HCT116 (cell line): Measurements from ENCODE around the gene PLCB1.

Source experiments
- CBX3 ChIP-seq: IDR thresholded peaks from 2 replicates; pipeline ENCODE4 v1.6.1; 2012; ENCODE audit warnings: low read depth
- EGR1 ChIP-seq: IDR thresholded peaks from 2 replicates; pipeline ENCODE4 v1.6.1; 2012; ENCODE audit warnings: low read depth
- EZH2 ChIP-seq: fragments of 200-600 bp; sonication (generic); IDR thresholded peaks from 2 replicates; pipeline ENCODE4 v1.6.1; 2017; ENCODE audit warnings: antibody characterized with exemption, mixed run types
- EZH2phosphoT487 ChIP-seq: fragments of 200-600 bp; IDR thresholded peaks from 2 replicates; pipeline ENCODE4 v1.6.1; 2018; ENCODE audit warnings: antibody characterized with exemption, borderline replicate concordance
- POLR2A ChIP-seq: IDR thresholded peaks from 2 replicates; pipeline ENCODE4 v1.7.0; 2011; ENCODE audit warnings: borderline replicate concordance; ENCODE audit not compliant: insufficient read depth, insufficient read length; ENCODE audit errors: extremely low read depth
- POLR2AphosphoS5 ChIP-seq: IDR thresholded peaks from 2 replicates; pipeline ENCODE4 v1.6.1; 2011; ENCODE audit warnings: mild to moderate bottlenecking, low read depth, low read length, moderate library complexity
- ZNF274 ChIP-seq: fragments of 200-500 bp; sonication (Bioruptor generic); IDR thresholded peaks from 2 replicates; pipeline ENCODE4 v1.6.1; 2014; ENCODE audit warnings: mild to moderate bottlenecking, low read depth, low read length, inconsistent platforms
- TF ChIP-seq, protein P1 (sequence below), 3 experiments: fragments of 200-600 bp in 1 of 3; sonication (generic) in 1 of 3; IDR thresholded peaks in 2 of 3; conservative IDR thresholded peaks in 1 of 3; 2 replicates each; pipeline ENCODE4 v1.5.1; 2012 to 2017; ENCODE audit warnings: low read depth in 2 of 3, low read length in 2 of 3, antibody characterized with exemption in 1 of 3, borderline replicate concordance in 1 of 3, control low read depth in 1 of 3, mild to moderate bottlenecking in 1 of 3, mixed read lengths in 1 of 3, mixed run types in 1 of 3, moderate library complexity in 1 of 3; ENCODE audit not compliant: insufficient read depth in 1 of 3
- TF ChIP-seq, protein P2 (sequence below): IDR thresholded peaks from 2 replicates; pipeline ENCODE4 v1.6.1; 2012
- TF ChIP-seq, protein P3 (sequence below): IDR thresholded peaks from 2 replicates; pipeline ENCODE4 v1.6.1; 2012

DNA sequence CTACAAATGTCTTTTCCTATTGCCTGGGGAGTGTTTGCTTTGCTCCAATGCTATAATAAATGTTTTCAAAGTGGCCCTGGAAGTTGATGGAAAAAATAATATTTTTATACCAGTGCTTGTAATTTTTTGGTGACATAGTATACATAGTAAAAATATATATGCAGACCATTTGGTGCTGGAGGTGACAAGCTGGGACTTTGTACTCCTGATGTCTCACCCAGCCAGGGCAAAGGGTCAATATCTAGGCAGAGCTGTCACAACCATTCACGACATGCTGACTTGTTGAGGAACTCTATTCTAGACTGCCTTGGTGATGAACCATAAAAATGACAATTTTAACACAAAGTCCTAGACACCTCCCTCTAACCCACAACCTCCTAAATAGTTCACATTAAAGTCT, 203.0 kb downstream of the PLCB1 start:
- TF ChIP-seq, protein P1, sequence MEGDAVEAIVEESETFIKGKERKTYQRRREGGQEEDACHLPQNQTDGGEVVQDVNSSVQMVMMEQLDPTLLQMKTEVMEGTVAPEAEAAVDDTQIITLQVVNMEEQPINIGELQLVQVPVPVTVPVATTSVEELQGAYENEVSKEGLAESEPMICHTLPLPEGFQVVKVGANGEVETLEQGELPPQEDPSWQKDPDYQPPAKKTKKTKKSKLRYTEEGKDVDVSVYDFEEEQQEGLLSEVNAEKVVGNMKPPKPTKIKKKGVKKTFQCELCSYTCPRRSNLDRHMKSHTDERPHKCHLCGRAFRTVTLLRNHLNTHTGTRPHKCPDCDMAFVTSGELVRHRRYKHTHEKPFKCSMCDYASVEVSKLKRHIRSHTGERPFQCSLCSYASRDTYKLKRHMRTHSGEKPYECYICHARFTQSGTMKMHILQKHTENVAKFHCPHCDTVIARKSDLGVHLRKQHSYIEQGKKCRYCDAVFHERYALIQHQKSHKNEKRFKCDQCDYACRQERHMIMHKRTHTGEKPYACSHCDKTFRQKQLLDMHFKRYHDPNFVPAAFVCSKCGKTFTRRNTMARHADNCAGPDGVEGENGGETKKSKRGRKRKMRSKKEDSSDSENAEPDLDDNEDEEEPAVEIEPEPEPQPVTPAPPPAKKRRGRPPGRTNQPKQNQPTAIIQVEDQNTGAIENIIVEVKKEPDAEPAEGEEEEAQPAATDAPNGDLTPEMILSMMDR (IDR thresholded peaks at IDR 0.05 in 2 of 3, conservative IDR thresholded peaks at IDR 0.05 in 1 of 3; ENCODE audit: borderline replicate concordance in 1 of 3, insufficient read depth in 1 of 3, low read depth in 2 of 3, low read length in 2 of 3), result no peak
- TF ChIP-seq POLR2A, result no peak
- no peak for TF ChIP-seq EGR1
- no peak for TF ChIP-seq ZNF274
- no peak for TF ChIP-seq EZH2
- TF ChIP-seq, protein P2, sequence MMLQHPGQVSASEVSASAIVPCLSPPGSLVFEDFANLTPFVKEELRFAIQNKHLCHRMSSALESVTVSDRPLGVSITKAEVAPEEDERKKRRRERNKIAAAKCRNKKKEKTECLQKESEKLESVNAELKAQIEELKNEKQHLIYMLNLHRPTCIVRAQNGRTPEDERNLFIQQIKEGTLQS, result no peak
- no peak for TF ChIP-seq POLR2AphosphoS5
- TF ChIP-seq CBX3, result no peak
- TF ChIP-seq, protein P3, sequence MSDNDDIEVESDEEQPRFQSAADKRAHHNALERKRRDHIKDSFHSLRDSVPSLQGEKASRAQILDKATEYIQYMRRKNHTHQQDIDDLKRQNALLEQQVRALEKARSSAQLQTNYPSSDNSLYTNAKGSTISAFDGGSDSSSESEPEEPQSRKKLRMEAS, result no peak
- no peak for TF ChIP-seq EZH2phosphoT487
